Measurements from ENCODE around the gene SET. TPM values are rescaled to one million over a fixed set of nuclear protein-coding genes. Genes with fewer than 3 reads are reported as not detected.

SET gene
- total RNA-seq, 1 experiment from 2014 or later = 378 TPM

DNA sequence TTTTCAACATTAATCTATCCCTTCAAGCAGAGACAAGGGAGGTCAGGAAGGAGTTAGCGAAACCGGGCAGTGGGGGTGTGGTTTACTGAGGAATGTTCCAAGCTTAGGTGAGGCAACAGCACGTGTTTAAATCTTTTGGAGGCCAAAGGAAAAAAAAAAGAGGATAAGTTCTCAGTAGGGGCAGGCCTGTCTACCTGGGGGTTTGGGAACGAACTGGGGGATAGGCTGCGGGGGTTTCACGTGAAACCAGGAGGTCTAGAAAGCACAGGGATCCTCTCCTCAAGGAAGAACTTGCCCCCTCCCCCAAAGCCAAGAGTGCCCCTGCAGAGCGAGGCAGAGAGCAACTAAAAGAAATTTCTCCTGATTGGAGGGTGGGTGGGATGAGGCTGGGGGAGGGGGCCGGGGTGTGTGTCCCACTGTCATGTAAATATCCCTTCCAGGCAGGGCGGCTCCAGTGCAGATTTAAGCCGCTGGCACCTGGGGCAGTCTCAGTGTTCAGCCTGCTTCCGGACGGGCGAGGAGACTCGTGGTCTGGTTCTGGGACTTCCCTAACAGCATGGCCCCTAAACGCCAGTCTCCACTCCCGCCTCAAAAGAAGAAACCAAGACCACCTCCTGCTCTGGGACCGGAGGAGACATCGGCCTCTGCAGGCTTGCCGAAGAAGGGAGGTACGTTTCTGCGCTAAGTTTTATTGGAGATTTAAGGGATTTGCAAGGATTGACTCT lies 5.5 kb upstream of the SET start:
- Histone ChIP-seq H2AFZ (ENCODE audit: low read length) (no peak overlapping the region), H3K9ac (ENCODE audit: low read length) (peak overlapping the region; percentile 97), H3K27me3 (ENCODE audit: low read length) (no peaks in the 10 kb centered on the region), H3K9me3 (ENCODE audit: low read length) (no peaks in the 10 kb centered on the region), H3K4me3 (ENCODE audit: low read length) (peak overlapping the region; percentile 82), H3K9me2 (replicated peaks; ENCODE audit: insufficient read depth, low read length) (no peaks in the 10 kb centered on the region), H3K27ac (ENCODE audit: low read length) (peak overlapping the region; percentile 95), H3K79me2 (ENCODE audit: low read length) (peaks cover 76% of the 10 kb centered on the region), H3K4me1 (ENCODE audit: low read length) (peaks cover 53% of the 10 kb centered on the region), H3K4me2 (ENCODE audit: low read depth, low read length, poor library complexity, severe bottlenecking) (peak overlapping the region; percentile 94), H3K36me3 (ENCODE audit: insufficient read depth, low read length) (peaks cover 6% of the 10 kb centered on the region), H4K20me1 (ENCODE audit: insufficient read depth, low read depth, low read length) (peaks cover 6% of the 10 kb centered on the region; the same call in 1 of the 2 replicates)
- peak; percentile 93 for DNase-seq

DNA sequence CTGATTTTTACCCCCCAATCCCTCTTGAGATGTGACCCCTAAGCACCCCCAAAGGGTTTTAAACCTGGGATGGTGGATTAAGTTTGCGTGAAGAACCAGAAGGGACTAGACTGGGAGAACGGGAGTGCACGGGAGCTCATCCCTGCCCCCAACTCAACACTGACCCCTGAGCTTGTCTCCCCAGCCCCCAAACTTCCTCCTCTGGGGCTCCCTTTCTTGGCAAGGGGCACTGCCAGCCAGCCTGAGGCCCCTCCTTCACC lies 5.0 kb upstream of the SET start:
- Histone ChIP-seq H3K4me2 (ENCODE audit: low read depth, low read length, poor library complexity, severe bottlenecking) (peak overlapping the region; percentile 94), H3K27ac (ENCODE audit: low read length) (peak overlapping the region; percentile 95), H2AFZ (ENCODE audit: low read length) (no peak overlapping the region), H3K4me3 (ENCODE audit: low read length) (peak overlapping the region; percentile 82), H3K9me3 (ENCODE audit: low read length) (no peaks in the 10 kb centered on the region), H3K9ac (ENCODE audit: low read length) (peak overlapping the region; percentile 97), H4K20me1 (ENCODE audit: insufficient read depth, low read depth, low read length) (peaks cover 6% of the 10 kb centered on the region; the same call in 1 of the 2 replicates), H3K79me2 (ENCODE audit: low read length) (peaks cover 78% of the 10 kb centered on the region), H3K4me1 (ENCODE audit: low read length) (peaks cover 55% of the 10 kb centered on the region), H3K36me3 (ENCODE audit: insufficient read depth, low read length) (peaks cover 6% of the 10 kb centered on the region), H3K9me2 (replicated peaks; ENCODE audit: insufficient read depth, low read length) (no peaks in the 10 kb centered on the region), H3K27me3 (ENCODE audit: low read length) (no peaks in the 10 kb centered on the region)
- DNase-seq = no peak

DNA sequence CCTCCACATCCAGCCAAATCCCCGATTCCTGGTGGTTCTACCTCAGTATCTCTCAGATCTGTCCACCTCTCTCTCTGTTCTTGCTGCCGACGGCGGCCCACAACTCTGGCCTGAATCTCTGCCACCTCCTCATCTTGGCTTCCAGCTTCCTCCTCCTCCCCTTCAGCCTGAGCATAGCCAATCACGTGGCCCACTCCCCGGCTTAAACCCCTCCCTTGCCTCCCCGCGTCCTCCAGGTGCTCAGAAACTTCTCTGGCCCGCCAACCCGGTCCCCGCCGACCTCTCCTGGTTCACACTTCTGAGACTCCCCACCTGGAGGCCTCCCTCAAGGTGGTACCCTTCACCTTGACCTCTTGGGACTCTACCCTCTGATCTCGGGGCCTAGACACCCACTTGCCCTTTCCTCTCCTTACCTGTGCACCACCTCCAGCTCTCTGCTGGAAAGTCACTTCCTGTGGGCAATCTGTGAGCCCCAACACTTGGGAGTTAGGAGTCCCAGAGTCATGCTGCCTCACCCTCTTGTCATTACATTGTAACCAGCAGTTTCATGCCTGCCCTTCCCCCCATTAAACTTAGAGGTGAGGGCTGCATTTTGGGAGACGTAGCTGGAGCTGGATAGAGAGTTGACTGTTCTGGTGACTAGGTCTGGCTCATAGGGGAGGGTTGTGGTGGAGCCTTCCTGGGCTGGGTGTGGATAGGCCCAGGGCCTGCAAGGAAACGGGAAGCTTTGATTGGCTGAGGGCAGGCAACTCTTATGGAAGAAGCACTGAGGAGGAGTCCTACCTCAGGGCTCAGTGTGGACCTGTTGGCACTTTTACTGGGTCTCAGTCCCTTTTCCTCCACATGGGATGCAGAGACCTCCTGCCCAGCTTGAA lies 4.5 kb upstream of the SET start:
- Histone ChIP-seq H4K20me1 (ENCODE audit: insufficient read depth, low read depth, low read length) (peaks cover 6% of the 10 kb centered on the region; the same call in 1 of the 2 replicates), H3K4me2 (ENCODE audit: low read depth, low read length, poor library complexity, severe bottlenecking) (peak overlapping the region; percentile 94), H3K79me2 (ENCODE audit: low read length) (peaks cover 78% of the 10 kb centered on the region), H3K9me3 (ENCODE audit: low read length) (no peaks in the 10 kb centered on the region), H3K27me3 (ENCODE audit: low read length) (no peaks in the 10 kb centered on the region), H3K9ac (ENCODE audit: low read length) (peak overlapping the region; percentile 97), H3K36me3 (ENCODE audit: insufficient read depth, low read length) (peaks cover 6% of the 10 kb centered on the region; the same call in 1 of the 2 replicates), H2AFZ (ENCODE audit: low read length) (peak overlapping the region; percentile 46; the same call in 1 of the 2 replicates), H3K9me2 (replicated peaks; ENCODE audit: insufficient read depth, low read length) (no peaks in the 10 kb centered on the region), H3K27ac (ENCODE audit: low read length) (peak overlapping the region; percentile 95), H3K4me1 (ENCODE audit: low read length) (peaks cover 55% of the 10 kb centered on the region), H3K4me3 (ENCODE audit: low read length) (peak overlapping the region; percentile 82)
- peak; percentile 94 for DNase-seq

DNA sequence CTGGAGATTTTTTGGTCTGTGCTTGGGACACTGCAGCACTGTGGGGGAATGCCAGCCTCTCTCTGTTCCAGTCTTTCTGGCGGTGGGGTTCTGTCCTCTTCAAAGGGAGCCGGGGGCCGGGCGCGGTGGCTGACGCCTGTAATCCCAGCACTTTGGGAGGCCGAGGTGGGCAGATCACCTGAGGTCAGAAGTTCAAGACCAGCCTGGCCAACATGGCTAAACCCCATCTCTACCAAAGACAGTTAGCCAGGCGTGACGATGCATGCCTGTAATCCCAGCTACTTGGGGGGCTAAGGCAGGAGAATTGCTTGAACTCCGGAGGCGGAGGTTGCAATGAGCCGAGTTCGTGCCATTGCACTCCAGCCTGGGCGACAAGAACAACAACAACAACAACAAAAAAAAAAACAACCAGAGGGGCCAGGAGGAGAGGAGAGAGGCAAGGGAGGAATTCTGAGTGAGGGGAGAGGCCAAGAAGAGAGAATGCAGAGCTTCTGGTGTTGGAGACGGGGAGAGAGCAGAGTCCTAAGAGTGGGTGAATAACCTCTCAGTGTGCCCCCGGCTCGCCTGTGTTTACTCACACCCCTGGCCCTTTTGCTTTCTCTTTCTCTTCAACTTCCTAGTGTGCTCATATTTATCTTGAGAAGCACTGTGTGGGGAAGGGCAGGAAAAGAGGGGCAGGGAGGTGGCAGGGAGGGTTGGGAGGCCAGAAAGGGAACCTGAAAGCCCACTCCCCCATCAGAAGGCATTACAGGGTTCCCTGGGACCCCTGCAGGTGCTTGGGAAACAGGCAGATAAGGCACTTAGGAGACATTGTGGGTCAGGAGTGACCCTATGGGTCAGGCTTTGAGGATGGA lies 3.2 kb upstream of the SET start:
- H3K36me3 ChIP-seq (ENCODE audit: insufficient read depth, low read length) = peaks cover 14% of the 10 kb centered on the region
- H3K79me2 ChIP-seq (ENCODE audit: low read length) = peaks cover 83% of the 10 kb centered on the region
- no peak for DNase-seq
- H3K9me3 ChIP-seq (ENCODE audit: low read length) = no peaks in the 10 kb centered on the region
- peak overlapping the region; percentile 94 for H3K4me2 ChIP-seq (ENCODE audit: low read depth, low read length, poor library complexity, severe bottlenecking)
- H2AFZ ChIP-seq (ENCODE audit: low read length) = no peak overlapping the region
- no peaks in the 10 kb centered on the region for H3K27me3 ChIP-seq (ENCODE audit: low read length)
- H3K9me2 ChIP-seq (replicated peaks; ENCODE audit: insufficient read depth, low read length) = no peaks in the 10 kb centered on the region
- H3K4me1 ChIP-seq (ENCODE audit: low read length) = peaks cover 61% of the 10 kb centered on the region
- peaks cover 14% of the 10 kb centered on the region for H4K20me1 ChIP-seq (ENCODE audit: insufficient read depth, low read depth, low read length)
- peak overlapping the region; percentile 97 for H3K9ac ChIP-seq (ENCODE audit: low read length)
- H3K4me3 ChIP-seq (ENCODE audit: low read length) = peak overlapping the region; percentile 82
- peak overlapping the region; percentile 95 for H3K27ac ChIP-seq (ENCODE audit: low read length)

DNA sequence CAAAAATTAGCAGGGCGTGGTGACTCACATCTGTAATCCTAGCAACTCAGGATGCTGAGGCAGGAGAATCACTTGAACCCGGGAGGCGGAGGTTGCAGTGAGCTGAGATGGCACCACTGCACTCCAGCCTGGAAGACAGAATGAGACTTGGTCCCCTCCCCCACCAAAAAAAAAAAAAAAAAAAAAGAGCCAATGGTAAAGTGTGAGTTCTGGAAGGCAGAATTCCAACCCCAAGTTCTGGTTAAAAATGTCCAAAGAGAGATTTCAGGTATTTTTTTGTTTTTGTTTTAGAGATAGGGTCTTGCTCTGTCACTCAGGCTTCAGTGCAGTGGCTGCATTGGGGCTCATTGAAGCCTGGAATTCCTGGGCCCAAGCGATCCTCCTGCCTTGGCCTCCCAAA lies 1.6 kb upstream of the SET start:
- Histone ChIP-seq H3K4me3 (ENCODE audit: low read length) (peak overlapping the region; percentile 81; the same call in 1 of the 2 replicates), H3K27me3 (ENCODE audit: low read length) (no peaks in the 10 kb centered on the region), H4K20me1 (ENCODE audit: insufficient read depth, low read depth, low read length) (peaks cover 30% of the 10 kb centered on the region), H3K36me3 (ENCODE audit: insufficient read depth, low read length) (peaks cover 29% of the 10 kb centered on the region), H3K4me1 (ENCODE audit: low read length) (peaks cover 65% of the 10 kb centered on the region), H3K9ac (ENCODE audit: low read length) (no peak overlapping the region), H3K9me2 (replicated peaks; ENCODE audit: insufficient read depth, low read length) (no peaks in the 10 kb centered on the region), H3K9me3 (ENCODE audit: low read length) (no peaks in the 10 kb centered on the region), H3K4me2 (ENCODE audit: low read depth, low read length, poor library complexity, severe bottlenecking) (peak overlapping the region; percentile 94), H2AFZ (ENCODE audit: low read length) (no peak overlapping the region), H3K27ac (ENCODE audit: low read length) (no peak overlapping the region; the same call in 1 of the 2 replicates), H3K79me2 (ENCODE audit: low read length) (peaks cover 83% of the 10 kb centered on the region)
- no peak for DNase-seq

DNA sequence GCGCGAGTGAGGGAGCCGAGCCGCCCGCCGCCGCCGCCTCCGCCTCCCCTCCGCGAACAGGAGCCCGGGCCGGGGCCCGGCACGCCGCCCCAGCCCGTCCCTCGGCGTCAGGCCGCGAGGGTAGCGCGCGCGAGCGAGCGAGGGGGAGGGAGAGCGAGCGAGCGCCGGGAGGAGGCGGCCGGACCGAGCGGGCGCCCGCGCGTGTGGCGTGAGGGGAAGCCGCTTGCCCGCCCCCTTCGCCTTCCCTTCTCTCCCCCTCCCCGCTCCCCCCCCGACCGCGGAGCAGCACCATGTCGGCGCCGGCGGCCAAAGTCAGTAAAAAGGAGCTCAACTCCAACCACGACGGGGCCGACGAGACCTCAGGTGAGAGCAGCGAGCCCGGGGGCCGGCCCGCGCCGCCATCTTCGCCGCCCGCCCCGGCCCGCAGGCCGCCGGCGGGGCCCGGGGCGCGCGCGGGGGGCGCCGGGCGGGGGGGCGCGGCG lies 312 bp downstream of the SET start:
- Histone ChIP-seq H3K79me2 (ENCODE audit: low read length) (peaks cover 67% of the 10 kb centered on the region), H3K36me3 (ENCODE audit: insufficient read depth, low read length) (peaks cover 47% of the 10 kb centered on the region), H3K27ac (ENCODE audit: low read length) (peak overlapping the region; percentile 64), H3K9ac (ENCODE audit: low read length) (peak overlapping the region; percentile 85), H2AFZ (ENCODE audit: low read length) (no peak overlapping the region), H3K27me3 (ENCODE audit: low read length) (no peaks in the 10 kb centered on the region), H3K4me3 (ENCODE audit: low read length) (peak overlapping the region; percentile 70), H4K20me1 (ENCODE audit: insufficient read depth, low read depth, low read length) (peaks cover 41% of the 10 kb centered on the region), H3K9me2 (replicated peaks; ENCODE audit: insufficient read depth, low read length) (no peaks in the 10 kb centered on the region), H3K9me3 (ENCODE audit: low read length) (no peaks in the 10 kb centered on the region), H3K4me2 (ENCODE audit: low read depth, low read length, poor library complexity, severe bottlenecking) (peak overlapping the region; percentile 49), H3K4me1 (ENCODE audit: low read length) (peaks cover 55% of the 10 kb centered on the region)
- DNase-seq = no peak

DNA sequence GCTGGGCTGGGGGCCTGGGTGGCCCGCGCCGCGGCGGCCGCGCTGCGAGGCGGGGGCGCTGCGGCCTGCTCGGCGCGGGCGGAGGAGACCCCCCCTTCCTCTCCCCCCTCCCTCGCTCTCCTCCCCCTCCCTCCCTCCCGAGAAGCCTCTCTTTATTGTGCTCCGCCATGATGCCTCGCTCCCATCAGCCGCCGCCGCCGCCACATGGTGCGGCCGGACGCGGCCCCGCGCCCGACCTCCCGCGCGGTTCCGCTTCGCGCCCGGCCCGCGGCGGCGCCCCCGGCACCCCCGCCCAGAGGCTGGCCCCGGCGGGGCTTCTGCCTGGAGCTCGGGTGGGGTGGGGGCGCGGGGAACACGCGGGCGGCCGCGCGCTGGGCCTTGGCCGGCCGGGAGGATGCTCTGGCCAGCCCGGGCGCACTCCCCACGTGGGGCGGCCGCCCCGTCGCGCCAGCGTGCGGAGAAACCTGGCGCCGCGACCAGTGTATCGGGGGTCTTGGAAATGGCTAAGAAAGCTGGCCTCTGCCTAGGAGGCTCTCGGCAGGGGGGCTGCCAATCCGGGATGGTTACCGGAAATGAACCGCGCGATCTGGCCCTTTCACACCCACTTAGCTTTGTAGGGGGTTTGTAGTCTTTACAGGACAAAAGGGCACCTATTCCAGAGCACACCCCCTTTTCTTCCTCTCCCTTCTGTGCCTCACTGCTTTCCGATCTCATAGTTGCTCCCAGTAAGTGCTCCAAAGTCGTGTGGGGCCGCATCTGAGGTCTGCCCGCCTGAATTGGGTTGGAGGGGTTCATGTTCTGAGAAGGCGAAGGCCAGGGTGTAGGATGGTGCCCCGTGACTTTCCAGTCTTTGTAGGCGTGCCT lies 1.0 kb downstream of the SET start:
- H3K79me2 ChIP-seq (ENCODE audit: low read length) = peaks cover 60% of the 10 kb centered on the region
- peaks cover 49% of the 10 kb centered on the region for H3K4me1 ChIP-seq (ENCODE audit: low read length)
- H3K9me3 ChIP-seq (ENCODE audit: low read length) = no peaks in the 10 kb centered on the region
- H3K9me2 ChIP-seq (replicated peaks; ENCODE audit: insufficient read depth, low read length) = no peaks in the 10 kb centered on the region
- H3K27me3 ChIP-seq (ENCODE audit: low read length) = no peaks in the 10 kb centered on the region
- H3K36me3 ChIP-seq (ENCODE audit: insufficient read depth, low read length) = peaks cover 50% of the 10 kb centered on the region
- H4K20me1 ChIP-seq (ENCODE audit: insufficient read depth, low read depth, low read length) = peaks cover 41% of the 10 kb centered on the region
- H3K4me2 ChIP-seq (ENCODE audit: low read depth, low read length, poor library complexity, severe bottlenecking) = peak overlapping the region; percentile 91
- DNase-seq = peak; percentile 74
- H3K9ac ChIP-seq (ENCODE audit: low read length) = peak overlapping the region; percentile 86
- H2AFZ ChIP-seq (ENCODE audit: low read length) = no peak overlapping the region
- H3K27ac ChIP-seq (ENCODE audit: low read length) = peak overlapping the region; percentile 69
- peak overlapping the region; percentile 93 for H3K4me3 ChIP-seq (ENCODE audit: low read length)
